ENCODE measurements around the gene KIF3B.
"Not testable (repeated sequence)": the region's sequence is repeated elsewhere in the genome, so short reads cannot be mapped to it uniquely, and the experiment has no call there.

Gene KIF3B

DNA sequence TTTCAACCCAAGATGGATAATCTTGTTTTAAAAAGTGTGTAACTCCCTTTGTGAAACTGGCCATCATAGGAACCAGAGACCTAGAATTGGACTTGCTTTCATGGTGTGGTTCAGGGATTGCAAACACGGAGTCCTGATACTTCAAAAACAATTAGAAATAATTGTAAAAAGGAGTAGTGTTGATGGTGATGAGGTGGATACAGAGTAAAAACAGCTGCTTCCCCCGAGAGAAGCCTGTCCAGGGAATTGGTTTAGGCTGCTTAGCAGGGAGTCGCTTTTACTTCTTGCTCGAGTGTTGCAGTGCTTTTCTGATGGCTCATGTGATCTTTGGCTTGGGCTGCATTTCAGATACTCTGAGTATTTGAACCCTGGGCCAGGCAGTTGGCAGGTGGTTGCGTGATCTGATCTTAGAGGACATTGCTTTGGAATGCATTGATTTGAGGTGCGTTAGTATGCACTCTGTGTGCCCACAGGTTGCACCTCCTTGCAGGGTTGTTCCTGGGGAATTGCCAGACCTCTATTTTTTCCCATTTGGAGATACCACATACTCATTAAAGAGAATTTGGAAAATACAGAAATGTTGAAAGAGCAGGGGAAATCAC is 19.5 kb downstream of the KIF3B start:
- FAIRE-seq: no peak

- FAIRE-seq: no peak
Observed at GRCh38 chr20:32297439-32297838, 20.0 kb downstream of the KIF3B start.

GRCh38 chr20:32300647-32301046 is 23.2 kb downstream of the KIF3B start:
- no peak for FAIRE-seq

DNA sequence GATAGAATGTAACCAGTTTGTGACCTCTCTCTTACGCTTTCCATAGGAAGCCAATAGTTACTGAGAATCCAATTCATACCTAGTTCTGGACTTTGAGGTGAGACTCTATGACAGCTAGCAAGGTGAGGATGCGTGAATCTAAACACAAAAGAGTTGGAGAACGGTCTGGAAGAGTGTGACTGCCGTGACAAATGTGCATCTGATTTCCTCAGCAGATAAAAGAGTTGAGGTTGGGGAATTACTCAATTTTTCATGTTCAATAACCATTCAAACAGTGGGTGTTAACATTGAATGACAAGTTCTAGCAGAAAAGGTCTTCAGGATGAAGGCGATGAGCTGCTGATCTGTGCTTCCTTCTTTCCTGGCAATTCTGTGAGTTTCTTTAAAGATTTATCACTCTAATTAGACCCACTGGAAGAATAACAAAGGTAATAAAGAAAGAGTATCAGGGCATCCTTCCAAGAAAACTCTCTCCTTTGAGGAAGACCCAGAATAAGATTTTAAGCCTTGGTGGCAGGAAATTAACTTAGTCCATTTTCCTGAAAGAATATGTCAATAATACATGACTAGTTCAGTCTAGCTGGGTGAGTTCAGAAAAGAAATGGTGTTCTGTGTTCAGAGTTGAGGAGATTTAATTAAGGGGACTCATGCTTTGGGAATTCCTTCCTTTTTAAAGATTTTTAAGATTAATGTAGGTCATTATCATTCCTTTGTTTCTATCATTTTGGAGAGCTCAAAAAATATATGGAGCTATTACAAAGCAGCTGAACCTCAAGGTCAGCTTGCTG is 24.5 kb downstream of the KIF3B start:
- no peak for FAIRE-seq

DNA sequence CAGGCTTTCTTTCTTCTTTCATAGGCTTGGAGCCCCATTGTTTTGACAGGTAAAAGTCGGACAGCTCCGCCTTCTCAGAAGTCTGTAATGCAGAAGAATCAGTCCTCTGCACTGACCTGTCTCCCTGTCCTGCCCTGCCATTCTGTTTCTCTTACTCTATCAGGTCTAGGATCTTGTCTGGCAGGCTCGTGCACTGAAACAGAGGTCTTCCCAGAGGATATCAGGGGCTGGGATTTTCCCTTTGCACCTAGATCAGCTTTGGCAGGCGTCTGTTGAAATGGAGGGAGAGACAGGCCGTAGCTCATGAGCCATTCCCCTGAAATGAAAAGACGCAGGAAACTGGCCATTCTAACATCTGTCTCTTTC is 25.0 kb downstream of the KIF3B start:
- FAIRE-seq: no peak

DNA sequence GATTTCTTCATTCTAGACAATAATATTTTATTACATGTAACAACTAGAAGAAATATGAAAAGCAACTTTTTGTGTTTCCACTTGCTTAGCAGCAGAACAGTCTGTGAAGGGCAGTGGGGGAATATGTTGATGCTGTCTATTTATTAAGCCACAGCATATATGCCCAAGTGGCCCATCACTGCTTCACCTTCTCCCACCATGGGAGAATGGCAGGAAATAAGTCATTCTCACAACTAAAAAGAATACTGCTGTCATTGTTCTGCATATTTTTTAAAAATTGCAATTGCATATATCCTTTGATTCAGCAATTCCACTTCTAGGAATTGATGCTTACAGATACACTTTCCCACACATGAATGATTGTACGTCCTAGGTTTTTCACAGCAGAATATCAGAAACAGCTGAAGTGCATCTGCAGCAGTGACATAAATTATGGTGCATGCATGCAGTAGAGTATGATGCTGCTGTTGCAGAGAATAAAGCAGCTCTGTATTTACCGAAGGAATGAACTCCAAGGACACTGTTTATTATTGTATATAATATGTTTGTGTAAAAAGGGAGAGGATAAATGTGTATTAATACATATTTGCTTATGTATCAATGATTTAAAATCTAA is 26.8 kb downstream of the KIF3B start:
- FAIRE-seq: no peak

DNA sequence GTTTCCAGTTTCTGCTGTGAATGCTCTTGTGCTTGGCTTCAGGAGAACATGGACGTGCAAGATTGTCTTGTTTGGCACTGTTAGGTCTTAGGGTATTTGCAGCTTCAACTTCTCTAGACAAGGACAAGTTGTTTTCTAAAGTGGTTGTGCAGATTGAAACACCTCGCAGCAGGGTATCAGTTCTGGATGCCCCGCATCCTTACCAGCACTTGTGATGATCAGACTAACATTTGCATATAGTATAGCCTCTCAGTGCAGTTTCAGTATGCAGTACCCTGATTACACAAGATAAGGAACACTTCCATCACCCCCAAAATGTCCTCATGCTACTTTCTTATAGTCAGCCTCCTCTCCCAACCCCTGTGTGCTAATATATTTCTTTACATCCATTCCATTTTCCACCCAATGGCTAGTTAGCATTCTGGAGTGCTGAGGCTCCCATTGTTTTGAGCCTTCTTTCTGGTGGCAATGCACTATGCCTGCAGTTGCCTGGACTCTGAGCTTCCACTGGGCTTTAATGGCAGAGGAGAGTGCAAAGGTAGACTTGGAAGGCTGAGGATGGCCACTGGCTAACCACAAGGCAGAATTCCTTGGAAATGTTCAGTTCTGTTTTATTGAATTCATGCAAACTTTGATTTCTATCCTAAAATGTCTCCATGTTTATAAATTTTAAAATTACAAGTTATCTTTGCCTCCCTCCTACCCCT is 35.4 kb downstream of the KIF3B start:
- no peak for FAIRE-seq

DNA sequence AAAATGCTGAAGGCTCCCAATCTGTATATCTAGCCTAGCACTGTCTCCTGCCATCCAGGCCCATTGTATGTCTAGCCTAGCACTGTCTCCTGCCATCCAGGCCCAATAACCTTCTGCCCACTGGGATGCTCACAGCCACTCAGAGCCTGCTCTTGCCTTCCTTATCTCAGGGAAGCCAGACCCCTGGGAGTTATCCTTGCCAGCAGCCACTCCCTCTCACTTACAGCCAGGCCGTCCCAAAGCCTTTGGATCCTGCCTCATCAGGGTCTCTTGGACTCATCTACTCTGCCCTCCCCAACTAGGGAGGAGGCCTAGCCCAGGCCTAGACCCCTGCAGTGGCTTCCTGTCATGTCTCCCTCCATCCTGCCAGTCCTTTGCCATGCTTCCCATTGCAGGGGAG is 37.3 kb downstream of the KIF3B start:
- FAIRE-seq: no peak

DNA sequence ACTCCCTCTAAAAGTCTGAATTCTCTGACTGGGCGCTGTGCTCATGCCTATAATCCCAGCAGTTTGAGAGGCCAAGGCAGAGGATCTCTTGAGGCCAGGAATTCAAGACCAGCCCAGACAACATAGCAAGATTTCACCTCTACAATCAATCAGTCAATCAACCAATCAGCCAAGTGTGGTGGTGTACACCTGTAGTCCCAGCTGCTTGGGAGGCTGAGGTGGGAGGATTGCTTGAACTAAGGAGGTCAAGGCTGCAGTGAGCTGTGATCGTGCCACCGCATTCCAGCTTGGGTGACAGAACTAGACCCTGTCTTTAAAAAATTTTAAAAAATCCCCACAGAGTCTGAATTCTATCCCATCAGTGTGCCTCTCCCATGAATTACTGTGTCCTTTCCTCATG is 37.9 kb downstream of the KIF3B start:
- no peak for FAIRE-seq

DNA sequence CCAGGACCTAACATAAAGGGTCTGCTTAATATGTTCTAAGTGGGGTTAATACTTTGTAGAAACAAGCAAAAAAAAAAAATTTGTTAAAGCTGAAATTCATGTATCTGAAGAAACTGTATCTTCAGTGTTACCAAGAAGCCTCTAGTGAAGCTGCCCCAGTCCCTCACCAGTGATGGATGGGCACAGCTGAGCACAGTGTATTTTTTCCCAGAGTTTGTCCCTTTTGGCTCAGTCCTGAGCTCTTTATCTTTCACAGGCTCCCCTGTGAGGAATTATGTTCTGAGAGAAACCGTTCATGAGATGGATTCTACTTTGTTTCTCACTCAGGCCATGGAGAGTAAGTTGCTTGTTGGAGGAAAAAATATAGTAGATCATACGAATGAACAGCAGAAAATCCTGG is 38.4 kb downstream of the KIF3B start:
- FAIRE-seq: no peak

GRCh38 chr20:32316667-32317066 is 39.2 kb downstream of the KIF3B start:
- no peak for FAIRE-seq

DNA sequence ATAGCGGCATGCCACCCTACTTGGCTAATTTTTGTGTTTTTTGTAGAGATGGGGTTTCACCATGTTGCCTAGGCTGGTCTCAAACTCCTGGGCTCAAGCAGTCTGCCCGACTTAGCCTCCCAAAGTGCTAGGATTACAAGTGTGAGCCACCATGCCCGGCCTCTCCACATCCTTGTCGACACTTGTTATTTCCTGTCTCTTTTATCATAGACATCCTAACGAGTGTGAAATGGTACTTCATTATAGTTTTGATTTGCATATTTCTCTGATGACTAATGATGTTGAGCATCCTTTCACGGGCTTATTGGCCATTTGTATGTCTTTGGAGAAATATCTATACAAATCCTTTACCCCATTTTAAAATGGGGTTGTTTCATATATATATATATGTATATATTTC is 41.6 kb downstream of the KIF3B start:
- FAIRE-seq: no peak

GRCh38 chr20:32320305-32320704 is 42.9 kb downstream of the KIF3B start:
- no peak for FAIRE-seq

DNA sequence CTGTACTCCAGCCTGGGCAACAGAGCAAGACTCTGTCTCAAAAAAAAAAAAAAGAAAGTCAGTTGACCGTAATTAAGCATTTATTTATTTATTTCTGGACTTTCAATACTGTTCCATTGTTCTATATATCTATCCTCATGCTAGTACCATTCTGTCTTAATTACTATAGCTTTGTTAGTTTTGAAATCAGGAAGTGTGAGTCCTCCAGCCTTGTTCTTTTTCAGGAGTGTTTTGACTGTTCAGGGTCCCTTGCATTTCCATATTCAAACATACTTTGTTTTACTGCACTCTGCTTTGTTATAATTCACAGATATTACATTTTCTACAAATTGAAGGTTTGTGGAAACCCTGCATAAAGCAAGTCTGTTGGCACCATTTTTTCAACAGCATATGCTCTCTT is 43.9 kb downstream of the KIF3B start:
- no peak for FAIRE-seq

- not testable (repeated sequence) for FAIRE-seq
Observed at GRCh38 chr20:32322260-32322659, 44.8 kb downstream of the KIF3B start.

DNA sequence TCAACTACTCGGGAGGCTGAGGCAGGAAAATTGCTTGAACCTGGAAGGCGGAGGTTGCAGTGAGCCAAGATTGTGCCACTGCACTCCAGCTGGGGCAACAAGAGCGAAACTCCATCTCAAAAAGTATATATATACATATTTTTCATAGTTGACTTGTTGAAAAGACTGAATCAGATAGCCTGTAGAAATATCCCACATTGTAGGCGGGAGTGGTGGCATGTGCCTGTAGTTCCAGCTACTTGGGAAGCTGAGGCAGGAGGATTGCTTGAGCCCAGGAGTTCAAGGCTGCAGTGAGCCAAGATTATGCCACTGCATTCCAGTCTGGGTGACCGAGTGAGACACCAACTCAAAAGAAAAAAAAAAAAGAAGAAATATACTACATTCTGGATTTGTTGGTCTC is 46.3 kb downstream of the KIF3B start:
- not testable (repeated sequence) for FAIRE-seq

DNA sequence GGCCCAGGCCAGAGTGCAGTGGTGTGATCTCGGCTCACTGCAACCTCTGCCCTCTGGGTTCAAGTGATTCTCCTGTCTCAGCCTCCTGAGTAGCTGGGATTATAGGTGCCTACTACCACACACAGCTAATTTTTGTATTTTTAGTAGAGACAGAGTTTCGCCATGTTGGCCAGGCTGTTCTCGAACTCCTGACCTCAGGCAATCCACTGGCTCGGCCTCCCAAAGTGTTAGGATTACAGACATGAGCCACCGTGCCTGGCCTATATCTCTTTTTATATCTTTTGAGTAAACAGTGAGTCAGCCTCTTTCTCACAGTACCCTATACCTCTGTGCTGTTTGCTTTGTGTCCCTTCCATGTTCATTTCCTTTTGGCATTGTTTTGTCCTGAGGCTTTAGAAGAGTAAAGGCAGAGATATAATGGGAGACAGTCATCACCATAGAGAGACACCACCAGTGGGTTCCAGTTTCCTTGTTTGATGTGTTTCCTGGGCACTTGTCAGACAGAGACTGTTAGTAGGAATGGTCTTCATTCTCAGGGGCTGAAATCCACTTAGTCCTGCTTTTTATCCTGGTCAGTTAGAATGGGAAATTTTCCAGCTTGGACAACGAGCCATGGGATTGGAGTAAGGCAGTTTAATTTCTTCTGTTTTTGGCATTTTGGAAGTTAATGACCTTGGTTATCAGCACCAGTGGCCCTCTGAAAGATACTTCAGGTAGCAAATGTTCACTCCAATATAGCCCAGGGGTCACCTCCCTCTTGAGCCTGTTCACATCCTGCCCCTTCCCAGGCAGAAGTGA is 48.5 kb downstream of the KIF3B start:
- FAIRE-seq: no peak

DNA sequence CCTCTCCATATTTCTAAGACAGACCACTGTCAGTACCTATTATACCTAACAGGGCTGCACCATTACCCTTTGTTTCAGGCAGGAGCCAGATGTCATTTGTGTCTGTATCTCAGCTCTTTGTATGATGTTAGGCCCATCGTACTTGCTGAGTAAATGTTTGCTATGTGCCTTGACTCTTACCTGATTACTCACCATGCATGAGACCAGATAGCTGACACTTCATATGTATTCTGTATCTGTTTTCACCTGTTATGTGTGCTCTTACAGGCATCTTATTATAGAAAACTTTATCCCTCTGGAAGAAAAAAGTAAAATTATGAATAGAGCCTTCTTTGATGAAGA is 49.0 kb downstream of the KIF3B start:
- FAIRE-seq: no peak

DNA sequence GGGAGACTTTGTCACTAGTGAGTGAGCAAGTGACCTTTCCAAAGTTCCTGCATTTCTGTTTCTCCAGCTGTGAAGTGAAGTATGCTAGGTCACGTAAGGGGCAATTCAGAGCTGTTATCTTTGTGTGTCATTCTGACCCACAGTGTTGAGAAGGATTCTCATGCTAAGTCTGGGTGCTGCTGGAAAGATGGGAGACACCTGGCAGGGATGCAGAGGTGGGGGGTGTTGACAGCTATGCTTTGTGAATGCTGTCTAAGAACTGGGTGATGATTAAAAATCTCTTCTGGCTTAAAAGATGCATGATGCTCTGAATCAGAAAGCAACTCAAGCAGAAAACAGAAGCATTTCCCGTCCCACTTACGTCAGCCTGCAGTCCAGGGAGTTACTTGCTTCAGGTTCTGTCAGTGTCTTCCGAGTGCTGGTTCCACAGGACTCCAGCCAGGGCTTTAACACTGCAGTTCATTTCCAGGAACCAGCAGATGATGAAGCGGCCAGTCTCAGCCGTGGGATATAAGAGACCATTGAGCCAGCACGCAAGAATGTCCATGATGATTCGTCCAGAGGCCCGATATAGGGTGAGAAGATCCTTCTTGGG is 49.7 kb downstream of the KIF3B start:
- no peak for FAIRE-seq

DNA sequence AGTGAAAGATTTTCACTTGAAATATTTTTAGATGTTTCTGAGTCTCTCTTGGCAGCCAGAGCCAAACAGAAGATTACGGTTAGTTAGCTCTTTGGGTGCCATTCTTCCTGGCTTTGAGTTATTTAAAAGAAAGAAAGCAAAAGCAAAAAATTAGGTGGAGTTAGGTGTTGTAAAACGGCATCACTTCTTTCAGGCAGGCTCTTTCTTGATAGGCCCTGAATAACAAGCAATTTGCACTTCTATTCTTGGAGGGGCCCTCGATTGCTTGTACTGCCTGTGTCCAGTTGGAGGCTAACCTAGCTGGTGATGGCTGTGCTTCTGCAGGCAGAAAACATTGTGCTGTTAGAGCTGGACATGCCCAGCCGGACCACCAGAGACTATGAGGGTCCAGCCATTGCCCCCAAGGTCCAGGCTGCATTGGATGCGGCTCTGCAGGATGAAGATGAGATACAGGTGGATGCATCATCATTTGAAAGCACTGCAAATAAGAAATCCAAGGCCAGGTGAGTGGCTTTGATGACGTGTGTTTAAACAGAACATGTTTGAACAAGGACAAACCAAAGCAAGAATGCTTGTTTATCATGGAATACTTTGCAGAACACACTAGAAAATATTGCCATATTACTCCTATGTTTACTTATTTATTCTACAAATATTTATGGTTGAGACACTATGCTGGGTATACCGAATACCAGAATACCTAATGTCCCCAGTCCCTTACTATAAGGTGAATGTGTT is 52.5 kb downstream of the KIF3B start:
- FAIRE-seq: no peak

GRCh38 chr20:32330555-32330897 is 53.1 kb downstream of the KIF3B start:
- no peak for FAIRE-seq

GRCh38 chr20:32332614-32333013 is 55.2 kb downstream of the KIF3B start:
- FAIRE-seq: no peak

Measured in G401.6 (cell line).